HL-60 (cell line): ENCODE data around the gene FAM53B.

Source experiments
- POLR2AphosphoS5 ChIP-seq: IDR thresholded peaks from 2 replicates; pipeline ENCODE4 v1.6.1; 2012; ENCODE audit warnings: low read depth
- REST ChIP-seq: IDR thresholded peaks from 2 replicates; pipeline ENCODE4 v1.6.1; 2012; ENCODE audit warnings: low read depth; ENCODE audit not compliant: insufficient replicate concordance
- TF ChIP-seq, protein P1 (sequence below): IDR thresholded peaks from one replicate; pipeline ENCODE4 v1.5.1; 2011; ENCODE audit warnings: low read length, control low read depth, inconsistent platforms; ENCODE audit not compliant: insufficient read depth

- TF ChIP-seq, protein P1, sequence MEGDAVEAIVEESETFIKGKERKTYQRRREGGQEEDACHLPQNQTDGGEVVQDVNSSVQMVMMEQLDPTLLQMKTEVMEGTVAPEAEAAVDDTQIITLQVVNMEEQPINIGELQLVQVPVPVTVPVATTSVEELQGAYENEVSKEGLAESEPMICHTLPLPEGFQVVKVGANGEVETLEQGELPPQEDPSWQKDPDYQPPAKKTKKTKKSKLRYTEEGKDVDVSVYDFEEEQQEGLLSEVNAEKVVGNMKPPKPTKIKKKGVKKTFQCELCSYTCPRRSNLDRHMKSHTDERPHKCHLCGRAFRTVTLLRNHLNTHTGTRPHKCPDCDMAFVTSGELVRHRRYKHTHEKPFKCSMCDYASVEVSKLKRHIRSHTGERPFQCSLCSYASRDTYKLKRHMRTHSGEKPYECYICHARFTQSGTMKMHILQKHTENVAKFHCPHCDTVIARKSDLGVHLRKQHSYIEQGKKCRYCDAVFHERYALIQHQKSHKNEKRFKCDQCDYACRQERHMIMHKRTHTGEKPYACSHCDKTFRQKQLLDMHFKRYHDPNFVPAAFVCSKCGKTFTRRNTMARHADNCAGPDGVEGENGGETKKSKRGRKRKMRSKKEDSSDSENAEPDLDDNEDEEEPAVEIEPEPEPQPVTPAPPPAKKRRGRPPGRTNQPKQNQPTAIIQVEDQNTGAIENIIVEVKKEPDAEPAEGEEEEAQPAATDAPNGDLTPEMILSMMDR = no peak
- TF ChIP-seq REST (no peak), POLR2AphosphoS5 (no peak)
These were observed 48.9 kb downstream of the FAM53B start for GRCh38 chr10:124695259-124695658.
